HCT116 (cell line): Measurements from ENCODE around the gene CELF2. TPM values are rescaled to one million over a fixed set of nuclear protein-coding genes. Genes with fewer than 3 reads are reported as not detected.

Source experiments
- ATAC-seq: fragments of 200-7000 bp; cut with Tn5 transposase; 2 replicates; pipeline ENCODE4 v1.9.1; 2020; ENCODE audit warnings: mild to moderate bottlenecking, moderate library complexity
- BruUV-seq: library from RNA; stranded (reverse); fragments of 400-500 nt; replicated peaks from 2 replicates; lab custom pipeline; 2021; lab: Mats Ljungman, UMichigan
- CTCF ChIA-PET: fragments of 300-600 bp; sonication (Branson Sonifier 250); formaldehyde crosslinking; loops from one replicate; lab custom pipeline; 2021; ENCODE audit warnings: antibody characterized with exemption; lab: Charles Lee
- POLR2A ChIA-PET: fragments of 300-600, 350-600 bp; sonication (Branson Sonifier 250); formaldehyde crosslinking; loops from one replicate; lab custom pipeline; 2021; ENCODE audit warnings: antibody characterized with exemption; lab: Charles Lee
- RAD21 ChIA-PET, 2 experiments: fragments of 300-600 bp; sonication (Branson Sonifier 250); formaldehyde crosslinking; loops; one replicate each; lab custom pipeline; 2023; ENCODE audit warnings: low total read pairs in 2 of 2; ENCODE audit not compliant: uncharacterized antibody in 2 of 2, unreplicated experiment in 2 of 2, low non-redundant PET in 1 of 2; lab: Charles Lee
- DNase-seq: peaks from one replicate; pipeline ENCODE4 v3.0.0-alpha.2; 2010; ENCODE audit warnings: low read depth, low spot score
- H2AFZ ChIP-seq: fragments of 200-600 bp; shearing (Covaris generic), sonication (generic); 2 replicates; pipeline ENCODE4 v1.6.1; 2017; ENCODE audit warnings: low read depth, mixed run types, mixed read lengths, antibody characterized with exemption, low read length; ENCODE audit not compliant: poor library complexity, severe bottlenecking
- H3K27ac ChIP-seq: 2 replicates; pipeline ENCODE4 v1.5.1; 2012; ENCODE audit warnings: low read depth, low read length
- H3K27me3 ChIP-seq: fragments of 200-600 bp; sonication (generic); 2 replicates; pipeline ENCODE4 v1.6.1; 2016; ENCODE audit warnings: mixed run types, low read length, mixed read lengths; ENCODE audit not compliant: insufficient read depth
- H3K36me3 ChIP-seq, 2 experiments: fragments of 200-500 bp in 1 of 2; fragments of 200-600 bp in 1 of 2; sonication (Bioruptor generic) in 1 of 2; sonication (generic) in 1 of 2; 2 replicates each; pipeline versions ENCODE4 v1.5.1 to v1.6.1; 2014 to 2016; ENCODE audit warnings: low read length in 2 of 2, inconsistent platforms in 1 of 2, mixed read lengths in 1 of 2, mixed run types in 1 of 2; ENCODE audit not compliant: insufficient read depth in 2 of 2, control insufficient read depth in 1 of 2
- H3K4me1 ChIP-seq, 2 experiments: fragments of 200-600 bp in 1 of 2; sonication (generic) in 1 of 2; 2 replicates each; pipeline versions ENCODE4 v1.5.1 to v1.6.1; 2012 to 2017; ENCODE audit warnings: low read length in 2 of 2, inconsistent platforms in 1 of 2, mild to moderate bottlenecking in 1 of 2, mixed read lengths in 1 of 2, mixed run types in 1 of 2, moderate library complexity in 1 of 2; ENCODE audit not compliant: insufficient read depth in 2 of 2, control insufficient read depth in 1 of 2
- H3K4me2 ChIP-seq: fragments of 200-600 bp; sonication (generic); 2 replicates; pipeline ENCODE4 v1.6.1; 2017; ENCODE audit warnings: mixed run types, low read length, mixed read lengths
- H3K4me3 ChIP-seq, 2 experiments: fragments of 200-600 bp in 1 of 2; sonication (generic) in 1 of 2; replicated peaks in 1 of 2; 2 replicates each; pipeline ENCODE4 v1.5.1; 2011 to 2016; ENCODE audit warnings: low read length in 2 of 2, control low read depth in 1 of 2, low read depth in 1 of 2, mild to moderate bottlenecking in 1 of 2, mixed read lengths in 1 of 2, mixed run types in 1 of 2
- H3K79me2 ChIP-seq: fragments of 200-600 bp; sonication (generic); 2 replicates; pipeline ENCODE4 v1.6.1; 2017; ENCODE audit warnings: mild to moderate bottlenecking, mixed run types, low read length, moderate library complexity, mixed read lengths; ENCODE audit not compliant: insufficient read depth
- H3K9ac ChIP-seq: fragments of 200-600 bp; sonication (generic); 2 replicates; pipeline ENCODE4 v1.6.1; 2016; ENCODE audit warnings: low read length, mixed read lengths
- H3K9me2 ChIP-seq: fragments of 200-600 bp; sonication (generic), shearing (Covaris generic); 2 replicates; pipeline ENCODE4 v1.6.1; 2017; ENCODE audit warnings: mixed run types, mild to moderate bottlenecking, moderate library complexity; ENCODE audit not compliant: insufficient read depth
- H3K9me3 ChIP-seq, 2 experiments: fragments of 200-500 bp in 1 of 2; fragments of 200-600 bp in 1 of 2; sonication (Bioruptor generic) in 1 of 2; sonication (generic) in 1 of 2; 2 replicates each; pipeline ENCODE4 v1.6.1; 2014 to 2017; ENCODE audit warnings: low read length in 2 of 2, mixed read lengths in 2 of 2, inconsistent platforms in 1 of 2, low read depth in 1 of 2, mild to moderate bottlenecking in 1 of 2, mixed run types in 1 of 2, moderate library complexity in 1 of 2; ENCODE audit not compliant: control insufficient read depth in 1 of 2, insufficient read depth in 1 of 2
- H4K20me1 ChIP-seq: fragments of 200-600 bp; sonication (generic), shearing (Covaris generic); 2 replicates; pipeline ENCODE4 v1.6.1; 2017; ENCODE audit warnings: mixed run types, mild to moderate bottlenecking, moderate library complexity; ENCODE audit not compliant: insufficient read depth
- ELF1 ChIP-seq: IDR thresholded peaks from 2 replicates; pipeline ENCODE4 v1.6.1; 2012; ENCODE audit warnings: low read depth, borderline replicate concordance
- EZH2 ChIP-seq: fragments of 200-600 bp; sonication (generic); IDR thresholded peaks from 2 replicates; pipeline ENCODE4 v1.6.1; 2017; ENCODE audit warnings: antibody characterized with exemption, mixed run types
- EZH2phosphoT487 ChIP-seq: fragments of 200-600 bp; IDR thresholded peaks from 2 replicates; pipeline ENCODE4 v1.6.1; 2018; ENCODE audit warnings: antibody characterized with exemption, borderline replicate concordance
- SIN3A ChIP-seq: IDR thresholded peaks from 2 replicates; pipeline ENCODE4 v1.6.1; 2012; ENCODE audit warnings: low read depth
- TCF7L2 ChIP-seq: IDR thresholded peaks from 2 replicates; pipeline ENCODE4 v1.7.0; 2011; ENCODE audit warnings: borderline replicate concordance, inconsistent platforms; ENCODE audit not compliant: insufficient read depth, insufficient read length; ENCODE audit errors: extremely low read depth
- ZFX ChIP-seq: fragments of 450-650 bp; IDR thresholded peaks from 2 replicates; pipeline ENCODE4 v1.6.1; 2017
- intact Hi-C: fragments of 100-400 bp; cut with micrococcal nuclease; formaldehyde crosslinking; loops from 2 replicates; pipeline ENCODE4 v1.10.0; 2022
- total RNA-seq: library from RNA; stranded (reverse); gene quantifications from one replicate; pipeline ENCODE4 v1.2.1, GENCODE V29; 2021; ENCODE audit not compliant: unreplicated experiment
- TF ChIP-seq, protein P1 (sequence below), 3 experiments: fragments of 200-600 bp in 1 of 3; sonication (generic) in 1 of 3; IDR thresholded peaks in 2 of 3; conservative IDR thresholded peaks in 1 of 3; 2 replicates each; pipeline ENCODE4 v1.5.1; 2012 to 2017; ENCODE audit warnings: low read depth in 2 of 3, low read length in 2 of 3, antibody characterized with exemption in 1 of 3, borderline replicate concordance in 1 of 3, control low read depth in 1 of 3, mild to moderate bottlenecking in 1 of 3, mixed read lengths in 1 of 3, mixed run types in 1 of 3, moderate library complexity in 1 of 3; ENCODE audit not compliant: insufficient read depth in 1 of 3

Gene CELF2
- total RNA-seq, 1 experiment from 2014 or later = 0.66 TPM

DNA sequence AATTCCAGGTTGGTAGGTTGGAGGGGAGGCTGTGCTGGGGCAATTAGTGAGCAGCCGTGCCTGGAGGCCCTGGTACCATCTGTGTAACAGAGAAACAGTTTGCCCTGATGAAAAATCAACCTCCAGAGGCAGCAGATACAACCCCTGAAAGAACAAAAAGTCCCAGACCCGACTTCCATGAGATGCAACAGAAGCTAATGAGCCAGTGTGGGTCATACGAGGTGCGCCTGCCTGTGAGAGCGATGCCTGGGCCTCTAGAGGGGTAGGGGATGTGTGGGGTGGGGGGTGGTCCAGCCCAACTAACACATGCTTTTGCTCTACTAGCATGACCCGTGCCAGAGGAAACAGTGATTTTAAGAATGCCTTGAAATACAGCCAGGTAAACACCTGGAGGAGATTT, 39.3 kb downstream of the CELF2 start:
- ChIA-PET POLR2A (no interaction called here), CTCF (no interaction called here), RAD21 (no interaction called here)
- H3K9ac ChIP-seq = no peak overlapping the region
- H2AFZ ChIP-seq = no peak overlapping the region
- H3K36me3 ChIP-seq = no peaks in the 10 kb centered on the region
- H3K9me2 ChIP-seq = no peaks in the 10 kb centered on the region
- no peaks in the 10 kb centered on the region for H4K20me1 ChIP-seq
- no TSS peak for BruUV-seq
- H3K79me2 ChIP-seq = no peaks in the 10 kb centered on the region
- no peak overlapping the region for H3K4me3 ChIP-seq
- no peak overlapping the region for H3K4me2 ChIP-seq
- no peaks in the 10 kb centered on the region for H3K4me1 ChIP-seq
- peaks cover 0 to 5% of the 10 kb centered on the region in 2 experiments; a peak in 1 of 4 replicates for H3K9me3 ChIP-seq
- H3K27ac ChIP-seq = no peak overlapping the region
- TF ChIP-seq TCF7L2 = no peak
- no peak for TF ChIP-seq EZH2phosphoT487
- no peak for ATAC-seq
- DNase-seq = no peak
- no peaks in the 10 kb centered on the region for H3K27me3 ChIP-seq
- intact Hi-C loops = no loop called here

DNA sequence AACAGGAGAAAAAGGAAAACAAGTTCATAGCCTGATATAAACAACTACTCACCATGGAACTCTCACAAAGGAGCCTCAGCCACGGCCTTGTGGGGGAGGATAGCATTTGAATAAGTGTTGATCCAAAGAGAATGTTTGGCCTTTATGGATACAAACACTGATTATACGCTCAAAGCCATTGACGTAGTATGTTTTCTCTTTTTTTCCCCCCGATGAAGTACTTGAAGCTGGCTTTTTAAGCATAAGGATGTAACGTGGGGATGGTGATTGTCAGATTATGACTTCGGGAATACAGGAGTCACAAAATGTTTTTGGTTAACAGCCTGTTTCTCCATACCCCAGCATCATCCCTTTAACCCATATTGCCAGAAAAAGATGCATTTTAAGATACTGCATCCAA, 39.8 kb downstream of the CELF2 start:
- Histone ChIP-seq H3K9me3 (peaks cover 0 to 5% of the 10 kb centered on the region in 2 experiments; a peak in 1 of 4 replicates), H3K4me1 (no peaks in the 10 kb centered on the region)
- intact Hi-C loops = no loop called here
- POLR2A ChIA-PET = no interaction called here
- TF ChIP-seq, protein P1, sequence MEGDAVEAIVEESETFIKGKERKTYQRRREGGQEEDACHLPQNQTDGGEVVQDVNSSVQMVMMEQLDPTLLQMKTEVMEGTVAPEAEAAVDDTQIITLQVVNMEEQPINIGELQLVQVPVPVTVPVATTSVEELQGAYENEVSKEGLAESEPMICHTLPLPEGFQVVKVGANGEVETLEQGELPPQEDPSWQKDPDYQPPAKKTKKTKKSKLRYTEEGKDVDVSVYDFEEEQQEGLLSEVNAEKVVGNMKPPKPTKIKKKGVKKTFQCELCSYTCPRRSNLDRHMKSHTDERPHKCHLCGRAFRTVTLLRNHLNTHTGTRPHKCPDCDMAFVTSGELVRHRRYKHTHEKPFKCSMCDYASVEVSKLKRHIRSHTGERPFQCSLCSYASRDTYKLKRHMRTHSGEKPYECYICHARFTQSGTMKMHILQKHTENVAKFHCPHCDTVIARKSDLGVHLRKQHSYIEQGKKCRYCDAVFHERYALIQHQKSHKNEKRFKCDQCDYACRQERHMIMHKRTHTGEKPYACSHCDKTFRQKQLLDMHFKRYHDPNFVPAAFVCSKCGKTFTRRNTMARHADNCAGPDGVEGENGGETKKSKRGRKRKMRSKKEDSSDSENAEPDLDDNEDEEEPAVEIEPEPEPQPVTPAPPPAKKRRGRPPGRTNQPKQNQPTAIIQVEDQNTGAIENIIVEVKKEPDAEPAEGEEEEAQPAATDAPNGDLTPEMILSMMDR (IDR thresholded peaks at IDR 0.05 in 2 of 3, conservative IDR thresholded peaks at IDR 0.05 in 1 of 3; ENCODE audit: borderline replicate concordance in 1 of 3, insufficient read depth in 1 of 3, low read depth in 2 of 3, low read length in 2 of 3) = no peak
- no peak for TF ChIP-seq ZFX
- no peak for TF ChIP-seq SIN3A
- TF ChIP-seq EZH2 = no peak
- TF ChIP-seq EZH2phosphoT487 = no peak
- no peak for TF ChIP-seq ELF1
- TF ChIP-seq, all 23 proteins: peak for 0
- ChIA-PET RAD21 (no interaction called here), CTCF (no interaction called here)
- ATAC-seq (no peak), DNase-seq (no peak)
- no peak overlapping the region for H3K4me2 ChIP-seq
- H3K27me3 ChIP-seq = no peaks in the 10 kb centered on the region
- H2AFZ ChIP-seq = no peak overlapping the region
- H3K27ac ChIP-seq = no peak overlapping the region
- no peaks in the 10 kb centered on the region for H3K36me3 ChIP-seq
- H4K20me1 ChIP-seq = no peaks in the 10 kb centered on the region
- no TSS peak for BruUV-seq
- no peaks in the 10 kb centered on the region for H3K9me2 ChIP-seq
- H3K4me3 ChIP-seq = no peak overlapping the region
- no peak overlapping the region for H3K9ac ChIP-seq
- no peaks in the 10 kb centered on the region for H3K79me2 ChIP-seq
